ENCODE results near the gene SNAI1. TPM values are rescaled to one million over a fixed set of nuclear protein-coding genes. Genes with fewer than 3 reads are reported as not detected.

Gene SNAI1
- total RNA-seq (ENCODE audit: low replicate concordance) = 1.1 and 2.7 TPM in 2 replicates

GRCh38 chr20:49982346-49983122, at the start of gene SNAI1:
Gene SNAI1, plus strand, starts transcription at chr20:49982980. Its CDS starts 80 bp downstream, at chr20:49983060.
- DNase-seq (ENCODE audit: low read depth) = peak; percentile 80
- peak within 1 kb of the TSS; percentile 98 for H3K4me3 ChIP-seq (ENCODE audit: low read depth, low read length)
- TF ChIP-seq, protein P1, sequence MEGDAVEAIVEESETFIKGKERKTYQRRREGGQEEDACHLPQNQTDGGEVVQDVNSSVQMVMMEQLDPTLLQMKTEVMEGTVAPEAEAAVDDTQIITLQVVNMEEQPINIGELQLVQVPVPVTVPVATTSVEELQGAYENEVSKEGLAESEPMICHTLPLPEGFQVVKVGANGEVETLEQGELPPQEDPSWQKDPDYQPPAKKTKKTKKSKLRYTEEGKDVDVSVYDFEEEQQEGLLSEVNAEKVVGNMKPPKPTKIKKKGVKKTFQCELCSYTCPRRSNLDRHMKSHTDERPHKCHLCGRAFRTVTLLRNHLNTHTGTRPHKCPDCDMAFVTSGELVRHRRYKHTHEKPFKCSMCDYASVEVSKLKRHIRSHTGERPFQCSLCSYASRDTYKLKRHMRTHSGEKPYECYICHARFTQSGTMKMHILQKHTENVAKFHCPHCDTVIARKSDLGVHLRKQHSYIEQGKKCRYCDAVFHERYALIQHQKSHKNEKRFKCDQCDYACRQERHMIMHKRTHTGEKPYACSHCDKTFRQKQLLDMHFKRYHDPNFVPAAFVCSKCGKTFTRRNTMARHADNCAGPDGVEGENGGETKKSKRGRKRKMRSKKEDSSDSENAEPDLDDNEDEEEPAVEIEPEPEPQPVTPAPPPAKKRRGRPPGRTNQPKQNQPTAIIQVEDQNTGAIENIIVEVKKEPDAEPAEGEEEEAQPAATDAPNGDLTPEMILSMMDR (IDR thresholded peaks at IDR 0.05; ENCODE audit: insufficient read depth, low read length) = peak; percentile 29

DNA sequence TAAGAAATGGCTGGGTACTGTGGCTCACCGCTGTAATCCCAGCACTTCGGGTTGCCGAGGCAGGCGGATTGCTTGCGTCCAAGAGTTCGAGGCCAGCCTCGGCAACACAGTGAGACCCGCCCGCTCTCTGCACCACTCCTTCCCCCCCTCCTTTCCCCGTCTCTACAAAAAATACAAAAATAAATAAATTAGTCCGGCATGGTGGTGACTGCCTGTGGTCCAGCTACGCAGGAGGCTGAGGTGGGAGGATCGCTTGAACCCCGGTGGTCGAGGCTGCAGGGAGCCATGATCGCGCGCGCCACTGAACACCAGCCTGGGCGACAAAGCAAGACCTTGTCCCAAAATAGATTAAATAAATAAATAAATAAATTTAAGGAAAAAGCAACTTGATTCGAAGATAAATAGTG, 47.0 kb upstream of the SNAI1 start:
- H3K4me3 ChIP-seq (ENCODE audit: low read depth, low read length) = peak overlapping the region; percentile 53
- no peak for DNase-seq (ENCODE audit: low read depth)
- TF ChIP-seq, protein P1 (IDR thresholded peaks at IDR 0.05; ENCODE audit: insufficient read depth, low read length) = no peak

DNA sequence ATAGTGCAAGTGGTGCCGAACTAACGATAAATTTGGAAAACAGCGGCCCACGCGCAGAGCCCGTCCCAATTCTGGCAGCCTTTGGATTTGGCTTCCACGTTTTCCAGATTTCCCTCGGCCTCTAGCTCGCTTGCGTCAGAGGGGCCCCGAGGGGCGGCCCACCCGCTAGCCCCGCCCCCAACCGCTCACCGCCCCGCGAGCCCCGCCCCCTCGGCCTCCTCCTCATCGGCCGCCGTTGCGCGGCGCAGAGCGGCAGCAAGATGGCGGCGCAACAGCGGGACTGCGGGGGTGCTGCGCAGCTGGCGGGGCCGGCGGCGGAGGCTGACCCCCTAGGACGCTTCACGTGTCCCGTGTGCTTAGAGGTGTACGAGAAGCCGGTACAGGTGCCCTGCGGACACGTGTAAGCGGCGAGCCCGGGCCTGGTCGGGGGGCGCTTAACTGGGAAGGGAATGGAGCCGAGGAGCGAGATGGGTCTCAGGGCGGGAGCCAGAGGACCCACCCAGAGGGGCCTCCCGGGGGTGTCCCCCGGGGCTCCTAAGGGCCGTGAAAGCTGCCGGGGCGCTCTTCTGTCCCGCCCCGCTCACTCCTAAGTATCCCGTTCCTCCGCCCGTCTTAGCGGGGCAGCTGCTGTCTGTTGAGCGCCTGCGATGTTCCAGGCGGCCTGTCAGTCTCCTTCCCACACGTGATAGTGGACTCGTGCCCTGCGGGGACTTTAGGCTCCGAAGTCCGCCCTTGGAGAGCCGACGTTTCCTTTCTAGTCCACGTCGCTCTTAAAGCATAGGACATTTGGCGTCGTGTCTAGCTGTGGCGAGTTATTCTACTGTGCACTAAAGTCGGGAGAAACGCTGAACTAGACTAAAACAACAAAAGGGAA, 46.4 kb upstream of the SNAI1 start, which contains the start of gene RNF114:
Gene RNF114 (plus strand): TSS at position 245 of the 874 bp plus-strand sequence. CDS start 16 bp downstream, at position 261.
- peak within 1 kb of the TSS; percentile 94 for H3K4me3 ChIP-seq (ENCODE audit: low read depth, low read length)
- DNase-seq (ENCODE audit: low read depth) = peak; percentile 93
- TF ChIP-seq, protein P1 (IDR thresholded peaks at IDR 0.05; ENCODE audit: insufficient read depth, low read length) = no peak

- H3K4me3 ChIP-seq (ENCODE audit: low read depth, low read length) = peak overlapping the region; percentile 94
- TF ChIP-seq, protein P1 (IDR thresholded peaks at IDR 0.05; ENCODE audit: insufficient read depth, low read length) = no peak
- no peak for DNase-seq (ENCODE audit: low read depth)
These were observed 45.5 kb upstream of the SNAI1 start for GRCh38 chr20:49937027-49937929.

GRCh38 chr20:49938173-49939163, 44.3 kb upstream of the SNAI1 start:
- TF ChIP-seq, protein P1 (IDR thresholded peaks at IDR 0.05; ENCODE audit: insufficient read depth, low read length) = no peak
- DNase-seq (ENCODE audit: low read depth) = peak; percentile 80
- peak overlapping the region; percentile 94 for H3K4me3 ChIP-seq (ENCODE audit: low read depth, low read length)
